Common myeloid progenitor, CD34-positive (primary cell): ENCODE measurements around the gene KRT5.

Experiments used
- CTCF ChIA-PET: fragments of 350-600 bp; sonication (Branson Sonifier 250); formaldehyde crosslinking; loops from one replicate; lab custom pipeline; 2021; ENCODE audit warnings: antibody characterized with exemption; lab: Charles Lee
- POLR2A ChIA-PET: fragments of 350-600 bp; sonication (Branson Sonifier 250); formaldehyde crosslinking; loops from one replicate; lab custom pipeline; 2021; ENCODE audit warnings: antibody characterized with exemption; lab: Charles Lee
- DNase-seq, 3 donors: peaks; one replicate each; pipeline versions ENCODE4 v3.0.0 to v3.0.0-alpha.2; 2013
- H3K27ac ChIP-seq, 2 experiments: 1 replicate in 1 of 2; 2 replicates in 1 of 2; pipeline ENCODE4 v1.7.0; 2013; ENCODE audit warnings: inconsistent platforms in 2 of 2, low read length in 2 of 2, mild to moderate bottlenecking in 2 of 2, low read depth in 1 of 2, moderate library complexity in 1 of 2; ENCODE audit not compliant: severe bottlenecking in 2 of 2, insufficient read depth in 1 of 2, poor library complexity in 1 of 2
- H3K27me3 ChIP-seq, 5 experiments: replicated peaks in 2 of 5; 1 replicate in 3 of 5; 2 replicates in 2 of 5; pipeline versions ENCODE4 v1.6.1 to v1.7.0; 2013; ENCODE audit warnings: low read length in 4 of 5, mild to moderate bottlenecking in 2 of 5, moderate library complexity in 2 of 5, inconsistent platforms in 1 of 5; ENCODE audit not compliant: insufficient read depth in 5 of 5, control insufficient read depth in 4 of 5
- H3K36me3 ChIP-seq, 4 experiments: 1 replicate in 2 of 4; 2 replicates in 2 of 4; pipeline versions ENCODE4 v1.6.1 to v1.7.0; 2013; ENCODE audit warnings: low read length in 3 of 4, control low read depth in 1 of 4, mild to moderate bottlenecking in 1 of 4; ENCODE audit not compliant: control insufficient read depth in 4 of 4, insufficient read depth in 4 of 4
- H3K4me1 ChIP-seq, 4 experiments: 1 replicate in 3 of 4; 2 replicates in 1 of 4; pipeline versions ENCODE4 v1.6.1 to v1.7.1; 2013; ENCODE audit warnings: low read length in 3 of 4, mild to moderate bottlenecking in 3 of 4, control low read depth in 1 of 4, inconsistent platforms in 1 of 4, moderate library complexity in 1 of 4; ENCODE audit not compliant: control insufficient read depth in 4 of 4, insufficient read depth in 4 of 4; ENCODE audit errors: control extremely low read depth in 1 of 4
- H3K4me3 ChIP-seq, 7 experiments: 1 replicate in 4 of 7; 2 replicates in 3 of 7; pipeline versions ENCODE4 v1.5.1 to v1.7.0; 2013; ENCODE audit warnings: mild to moderate bottlenecking in 7 of 7, low read length in 6 of 7, moderate library complexity in 6 of 7, inconsistent platforms in 2 of 7, low read depth in 2 of 7, control low read depth in 1 of 7; ENCODE audit not compliant: insufficient read depth in 4 of 7, control insufficient read depth in 1 of 7; ENCODE audit errors: extremely low read depth in 1 of 7
- H3K9me3 ChIP-seq, 5 experiments: 1 replicate in 4 of 5; 2 replicates in 1 of 5; pipeline versions ENCODE4 v1.6.1 to v1.7.1; 2013; ENCODE audit warnings: low read length in 4 of 5, mild to moderate bottlenecking in 2 of 5, inconsistent platforms in 1 of 5, low read depth in 1 of 5, moderate library complexity in 1 of 5; ENCODE audit not compliant: control insufficient read depth in 4 of 5, insufficient read depth in 2 of 5; ENCODE audit errors: control extremely low read depth in 1 of 5
- WGBS: methylation state at CpG from one replicate; pipeline ENCODE4 v1.1.5; 2013; ENCODE audit not compliant: insufficient coverage; 5-methylcytosine and 5-hydroxymethylcytosine counted together

Gene KRT5

DNA sequence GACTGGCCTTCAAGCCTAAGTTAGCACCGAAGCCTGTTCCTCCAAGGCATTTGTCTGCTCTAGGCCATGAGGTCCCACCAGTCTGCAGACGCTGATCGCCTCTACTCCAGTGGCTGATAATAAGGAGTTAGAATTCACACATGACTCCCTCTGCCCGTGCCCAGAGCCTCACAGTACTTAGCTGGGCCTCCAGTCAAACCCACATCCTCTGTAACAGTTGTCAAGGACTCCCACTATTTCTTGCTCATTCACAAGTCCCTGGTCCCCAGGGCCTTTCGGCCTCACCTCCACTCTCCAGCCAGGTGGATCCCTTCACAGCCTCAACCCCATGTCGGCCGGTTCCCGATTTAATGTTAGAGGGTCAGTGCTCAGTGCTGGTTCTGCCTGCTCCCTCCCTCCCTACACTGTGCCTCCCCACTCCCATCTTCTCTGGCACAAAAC lies 6.3 kb upstream of the KRT5 start:
- ChIA-PET CTCF (no interaction called here), POLR2A (no interaction called here)
- DNase-seq: no peak
- WGBS: 67% methylated on average over 5 of the region's 8 CpGs
- H3K27me3 ChIP-seq: peaks cover 0 to 9% (median 4%) of the 10 kb centered on the region in 5 experiments
- H3K36me3 ChIP-seq: no peaks in the 10 kb centered on the region
- H3K27ac ChIP-seq: no peak overlapping the region
- no peaks in the 10 kb centered on the region for H3K4me1 ChIP-seq
- H3K4me3 ChIP-seq: no peak overlapping the region
- no peaks in the 10 kb centered on the region for H3K9me3 ChIP-seq

DNA sequence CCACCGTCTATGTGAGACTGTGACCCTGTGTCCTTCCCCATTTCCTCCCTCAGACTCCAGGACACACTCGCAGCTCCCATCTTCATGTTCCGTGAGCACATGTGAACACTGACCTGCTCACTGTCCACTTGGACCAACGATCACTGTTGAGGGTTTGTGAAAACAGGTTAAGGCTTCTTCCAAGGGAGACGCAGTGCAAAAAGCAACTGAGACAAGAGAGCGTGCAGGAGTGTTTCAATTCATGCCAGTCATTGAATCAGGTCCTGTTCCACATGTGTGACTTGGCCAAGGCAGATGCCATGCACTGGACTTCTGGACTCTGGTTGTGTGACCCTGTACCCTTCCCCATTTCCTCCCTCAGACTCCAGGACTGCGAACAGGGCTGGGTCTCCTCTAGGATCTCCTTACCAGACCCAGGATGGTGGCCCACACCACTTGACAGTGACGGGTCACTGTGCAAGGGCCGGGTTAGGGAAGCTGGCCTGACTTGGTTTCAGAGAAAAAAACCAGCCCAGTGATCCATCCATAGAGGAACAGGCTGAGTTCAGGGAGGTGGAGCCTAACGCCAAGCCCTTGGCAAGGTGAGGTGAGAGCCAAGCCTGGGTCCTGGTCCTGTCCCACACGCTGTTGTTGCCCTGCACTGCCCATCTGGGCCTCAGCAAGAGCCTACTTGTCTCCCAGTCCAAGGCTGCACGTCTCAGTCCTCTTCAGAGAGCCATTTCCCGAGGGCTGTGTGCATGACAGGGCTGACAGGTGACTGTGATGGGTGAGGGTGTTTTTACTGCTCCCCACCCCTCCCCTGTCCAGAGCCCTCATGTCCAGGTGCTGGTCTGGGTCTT lies 5.7 kb upstream of the KRT5 start:
- Histone ChIP-seq H3K27me3 (peaks cover 0 to 9% (median 4%) of the 10 kb centered on the region in 5 experiments), H3K9me3 (no peaks in the 10 kb centered on the region), H3K36me3 (no peaks in the 10 kb centered on the region), H3K27ac (no peak overlapping the region), H3K4me1 (no peaks in the 10 kb centered on the region), H3K4me3 (no peak overlapping the region)
- no peak for DNase-seq
- ChIA-PET CTCF (no interaction called here), POLR2A (no interaction called here)
- WGBS: 94% methylated on average over 13 of the region's 13 CpGs

DNA sequence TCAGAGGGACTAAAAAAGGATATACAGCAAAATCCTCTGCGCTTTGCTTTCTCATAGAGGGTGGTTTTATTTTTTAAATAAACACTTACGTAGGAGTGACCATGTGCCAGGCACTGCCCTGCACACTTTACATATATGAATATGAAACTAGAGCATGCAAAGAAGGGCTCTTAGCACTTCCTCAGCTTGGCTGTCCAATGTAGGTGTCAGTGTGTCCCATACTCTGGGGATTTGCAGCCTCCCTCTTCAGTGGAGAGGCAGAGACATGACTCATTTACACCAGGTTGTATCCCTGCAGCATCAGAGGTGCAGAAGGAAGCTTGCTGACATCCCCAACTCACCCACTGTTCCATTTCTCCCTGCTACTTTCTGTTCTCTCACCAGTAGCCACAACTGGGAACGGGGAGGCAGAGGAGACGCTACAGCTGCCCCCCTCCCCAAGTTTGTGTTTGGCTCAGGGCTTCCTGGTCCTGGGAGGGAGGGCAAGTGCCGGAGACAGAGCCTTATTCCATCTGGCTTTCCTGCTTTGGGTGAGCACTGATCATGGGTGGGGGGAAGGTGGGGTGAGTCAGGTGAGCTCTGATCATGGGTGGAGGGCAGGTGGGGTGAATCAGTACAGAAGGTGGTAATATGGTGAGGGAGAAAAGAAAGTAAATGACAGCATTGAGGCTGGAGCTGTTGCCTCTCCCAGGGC lies 4.9 kb upstream of the KRT5 start:
- H3K27ac ChIP-seq: no peak overlapping the region
- no peaks in the 10 kb centered on the region for H3K36me3 ChIP-seq
- POLR2A ChIA-PET: no interaction called here
- DNase-seq: no peak
- peaks cover 0 to 13% (median 4%) of the 10 kb centered on the region in 5 experiments for H3K27me3 ChIP-seq
- no peak overlapping the region for H3K4me3 ChIP-seq
- no peaks in the 10 kb centered on the region for H3K9me3 ChIP-seq
- CTCF ChIA-PET: no interaction called here
- 95% methylated on average over 4 of the region's 5 CpGs for WGBS
- no peaks in the 10 kb centered on the region for H3K4me1 ChIP-seq

DNA sequence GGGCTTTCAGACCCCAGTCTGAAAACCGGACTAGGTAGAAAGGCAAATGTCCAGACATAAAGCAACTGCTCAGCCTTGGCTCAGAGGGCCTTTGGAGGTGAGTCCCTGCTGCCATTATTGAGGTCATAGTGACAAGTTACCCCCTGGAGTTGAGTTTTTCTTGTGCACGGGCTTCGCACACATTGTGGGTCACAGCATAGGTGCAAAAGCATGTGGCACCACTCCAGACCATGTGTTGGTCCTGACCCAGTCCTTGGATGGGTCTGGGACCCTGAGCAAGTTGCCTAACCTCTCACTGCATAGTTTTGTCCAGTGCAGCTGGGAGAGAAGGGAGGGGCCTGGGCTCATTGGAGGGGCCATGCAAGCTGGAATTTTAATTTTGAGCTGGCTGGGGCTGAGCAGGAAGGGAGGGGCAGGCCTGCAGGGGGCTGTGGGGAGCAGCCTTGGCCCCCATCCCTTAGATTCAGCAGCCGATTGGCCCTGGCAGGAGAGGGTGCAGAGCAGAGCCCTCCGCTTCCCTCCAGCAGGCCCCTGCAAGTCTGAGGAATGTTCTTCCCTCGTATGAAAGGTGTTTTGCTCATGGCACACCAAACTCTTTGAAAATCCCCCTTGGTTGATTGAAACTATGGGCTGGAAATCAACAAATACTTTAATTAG lies 4.2 kb upstream of the KRT5 start:
- ChIA-PET CTCF (interaction anchor here (0.9 kb wide), 1 partner anchor 8 kb away, joined by 3 read pairs; no protein-coding TSS in a partner anchor), POLR2A (no interaction called here)
- Histone ChIP-seq H3K36me3 (no peaks in the 10 kb centered on the region), H3K4me3 (no peak overlapping the region), H3K9me3 (no peaks in the 10 kb centered on the region), H3K27me3 (peaks cover 0 to 15% (median 4%) of the 10 kb centered on the region in 5 experiments), H3K27ac (no peak overlapping the region), H3K4me1 (no peaks in the 10 kb centered on the region)
- 100% methylated on average over 5 of the region's 6 CpGs for WGBS
- DNase-seq: no peak

DNA sequence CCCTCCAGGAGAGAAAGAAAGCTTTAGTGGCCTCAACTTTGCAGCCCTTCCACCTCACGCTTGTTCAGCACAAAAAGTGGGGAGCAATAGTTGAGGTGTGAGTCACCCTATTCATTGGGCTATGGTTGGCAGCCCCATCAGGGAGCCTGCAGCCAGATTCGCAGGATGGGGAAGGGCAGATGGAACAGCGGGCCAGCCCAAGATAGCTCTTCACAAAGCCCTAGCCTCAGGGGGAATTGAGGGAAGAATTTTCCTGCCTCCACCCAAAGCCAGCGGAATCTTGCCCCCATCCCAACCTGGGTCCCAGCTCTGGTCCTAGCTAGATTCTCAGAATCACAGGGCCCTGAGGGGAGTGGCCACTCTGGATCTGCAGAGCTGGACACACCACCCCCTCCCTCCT lies 3.6 kb upstream of the KRT5 start:
- WGBS: 95% methylated on average over 2 of the region's 4 CpGs
- DNase-seq: no peak
- Histone ChIP-seq H3K4me3 (no peak overlapping the region), H3K27me3 (peaks cover 0 to 15% (median 5%) of the 10 kb centered on the region in 5 experiments), H3K27ac (no peak overlapping the region), H3K36me3 (no peaks in the 10 kb centered on the region), H3K9me3 (no peaks in the 10 kb centered on the region), H3K4me1 (no peaks in the 10 kb centered on the region)
- ChIA-PET CTCF (interaction anchor here (0.9 kb wide), 1 partner anchor 8 kb away, joined by 3 read pairs; no protein-coding TSS in a partner anchor), POLR2A (no interaction called here)

DNA sequence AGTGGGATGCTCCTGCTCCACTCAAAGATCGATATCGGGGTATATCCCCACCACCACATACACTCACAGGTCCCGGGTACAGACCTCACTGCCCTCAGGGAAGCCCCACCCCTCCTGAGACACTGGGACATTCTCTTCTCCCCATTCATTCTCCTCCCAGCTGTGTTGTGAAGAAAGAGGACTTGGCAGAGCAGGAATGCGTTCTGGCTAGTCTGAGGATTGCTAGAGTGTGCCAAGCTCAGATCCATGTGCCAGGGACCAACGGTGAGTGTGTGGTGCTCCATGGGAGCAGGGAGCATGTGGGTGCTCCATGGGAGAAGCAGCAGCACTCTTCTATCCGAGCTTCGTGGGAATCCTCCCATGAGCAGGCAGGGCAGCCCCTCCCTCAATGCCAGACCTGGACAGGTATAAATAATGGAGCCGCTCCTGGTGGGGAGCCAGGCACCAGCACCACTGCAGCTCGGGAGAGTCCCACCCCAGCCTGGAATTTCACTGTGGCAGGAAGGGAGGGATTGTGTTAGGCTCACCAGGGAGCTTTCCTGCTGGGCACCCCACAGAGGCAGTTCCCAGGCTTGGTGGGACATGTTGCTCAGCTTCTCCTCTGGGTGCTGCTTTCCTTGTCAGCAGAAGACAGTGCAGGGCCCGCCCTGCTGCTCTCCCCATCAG lies 2.3 kb upstream of the KRT5 start:
- no peaks in the 10 kb centered on the region for H3K4me1 ChIP-seq
- no peak overlapping the region for H3K27ac ChIP-seq
- peaks cover 0 to 15% (median 6%) of the 10 kb centered on the region in 5 experiments for H3K27me3 ChIP-seq
- no peaks in the 10 kb centered on the region for H3K9me3 ChIP-seq
- H3K4me3 ChIP-seq: no peak overlapping the region
- CTCF ChIA-PET: interaction anchor here (1.0 to 1.6 kb wide), 3 partner anchors 10 to 131 kb away, joined by 3 to 4 read pairs (median 3); no protein-coding TSS in a partner anchor
- POLR2A ChIA-PET: no interaction called here
- H3K36me3 ChIP-seq: no peaks in the 10 kb centered on the region
- no peak for DNase-seq
- 90% methylated on average over 7 of the region's 10 CpGs for WGBS
